DMS79 (cell line): ENCODE measurements around the gene PLIN4.
"Not testable (repeated sequence)": the region's sequence is repeated elsewhere in the genome, so short reads cannot be mapped to it uniquely, and the experiment has no call there.

Experiments
- DNase-seq: peaks from one replicate; lab custom pipeline; 2025; lab: John Stamatoyannopoulos, UW

Gene PLIN4, protein sequence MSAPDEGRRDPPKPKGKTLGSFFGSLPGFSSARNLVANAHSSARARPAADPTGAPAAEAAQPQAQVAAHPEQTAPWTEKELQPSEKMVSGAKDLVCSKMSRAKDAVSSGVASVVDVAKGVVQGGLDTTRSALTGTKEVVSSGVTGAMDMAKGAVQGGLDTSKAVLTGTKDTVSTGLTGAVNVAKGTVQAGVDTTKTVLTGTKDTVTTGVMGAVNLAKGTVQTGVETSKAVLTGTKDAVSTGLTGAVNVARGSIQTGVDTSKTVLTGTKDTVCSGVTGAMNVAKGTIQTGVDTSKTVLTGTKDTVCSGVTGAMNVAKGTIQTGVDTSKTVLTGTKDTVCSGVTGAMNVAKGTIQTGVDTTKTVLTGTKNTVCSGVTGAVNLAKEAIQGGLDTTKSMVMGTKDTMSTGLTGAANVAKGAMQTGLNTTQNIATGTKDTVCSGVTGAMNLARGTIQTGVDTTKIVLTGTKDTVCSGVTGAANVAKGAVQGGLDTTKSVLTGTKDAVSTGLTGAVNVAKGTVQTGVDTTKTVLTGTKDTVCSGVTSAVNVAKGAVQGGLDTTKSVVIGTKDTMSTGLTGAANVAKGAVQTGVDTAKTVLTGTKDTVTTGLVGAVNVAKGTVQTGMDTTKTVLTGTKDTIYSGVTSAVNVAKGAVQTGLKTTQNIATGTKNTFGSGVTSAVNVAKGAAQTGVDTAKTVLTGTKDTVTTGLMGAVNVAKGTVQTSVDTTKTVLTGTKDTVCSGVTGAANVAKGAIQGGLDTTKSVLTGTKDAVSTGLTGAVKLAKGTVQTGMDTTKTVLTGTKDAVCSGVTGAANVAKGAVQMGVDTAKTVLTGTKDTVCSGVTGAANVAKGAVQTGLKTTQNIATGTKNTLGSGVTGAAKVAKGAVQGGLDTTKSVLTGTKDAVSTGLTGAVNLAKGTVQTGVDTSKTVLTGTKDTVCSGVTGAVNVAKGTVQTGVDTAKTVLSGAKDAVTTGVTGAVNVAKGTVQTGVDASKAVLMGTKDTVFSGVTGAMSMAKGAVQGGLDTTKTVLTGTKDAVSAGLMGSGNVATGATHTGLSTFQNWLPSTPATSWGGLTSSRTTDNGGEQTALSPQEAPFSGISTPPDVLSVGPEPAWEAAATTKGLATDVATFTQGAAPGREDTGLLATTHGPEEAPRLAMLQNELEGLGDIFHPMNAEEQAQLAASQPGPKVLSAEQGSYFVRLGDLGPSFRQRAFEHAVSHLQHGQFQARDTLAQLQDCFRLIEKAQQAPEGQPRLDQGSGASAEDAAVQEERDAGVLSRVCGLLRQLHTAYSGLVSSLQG (N-terminal part only)

DNA sequence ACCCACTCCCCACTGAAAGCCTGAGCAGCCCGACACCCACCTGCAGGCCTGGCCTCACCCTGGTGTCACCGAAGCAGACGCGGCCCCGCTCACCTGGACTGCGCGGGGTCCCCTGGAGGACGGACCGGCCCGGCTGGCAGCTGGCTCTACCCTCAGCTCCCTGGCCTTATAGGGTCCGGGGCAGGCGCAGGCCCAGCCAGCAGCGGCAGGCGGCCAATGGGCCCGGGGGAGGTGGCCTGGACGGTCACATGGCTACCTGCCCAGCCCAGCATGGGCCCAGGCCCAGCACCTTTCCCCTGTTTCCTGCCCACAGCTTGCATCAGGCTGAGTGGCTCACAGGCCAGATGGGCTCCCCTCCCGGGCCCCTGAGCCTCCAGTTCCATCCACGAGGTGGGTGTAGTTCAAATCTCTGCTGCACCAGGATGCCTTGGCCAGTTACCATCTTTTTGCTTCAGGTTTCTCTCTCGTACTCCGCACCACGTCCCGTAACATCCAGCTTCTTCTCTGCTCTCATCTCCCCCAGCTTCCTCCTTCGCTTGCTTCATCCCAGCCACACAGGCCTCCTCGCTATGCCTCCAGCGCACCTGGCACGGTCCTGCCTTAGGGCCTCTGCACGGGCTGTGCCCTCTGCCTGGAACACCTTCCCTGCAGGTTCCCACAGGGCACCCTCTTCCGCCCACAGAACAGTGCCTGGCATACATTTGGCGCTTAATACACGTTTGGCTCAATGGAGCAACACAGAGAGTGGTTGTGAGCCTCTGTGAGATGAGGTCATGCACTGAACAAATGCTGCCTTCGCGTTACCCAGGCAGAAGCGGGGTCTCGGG, at the start of gene PLIN4:
PLIN4 (minus strand) TSS at position 142 of the 827 bp plus-strand sequence. CDS start 214 bp downstream, outside the sequence.
- DNase-seq: no peak

GRCh38 chr19:4567584-4568071, 49.3 kb upstream of the PLIN4 start:
- no peak for DNase-seq

- DNase-seq: peak; percentile 16
Measured at GRCh38 chr19:4566402-4567051, 48.2 kb upstream of the PLIN4 start.

DNA sequence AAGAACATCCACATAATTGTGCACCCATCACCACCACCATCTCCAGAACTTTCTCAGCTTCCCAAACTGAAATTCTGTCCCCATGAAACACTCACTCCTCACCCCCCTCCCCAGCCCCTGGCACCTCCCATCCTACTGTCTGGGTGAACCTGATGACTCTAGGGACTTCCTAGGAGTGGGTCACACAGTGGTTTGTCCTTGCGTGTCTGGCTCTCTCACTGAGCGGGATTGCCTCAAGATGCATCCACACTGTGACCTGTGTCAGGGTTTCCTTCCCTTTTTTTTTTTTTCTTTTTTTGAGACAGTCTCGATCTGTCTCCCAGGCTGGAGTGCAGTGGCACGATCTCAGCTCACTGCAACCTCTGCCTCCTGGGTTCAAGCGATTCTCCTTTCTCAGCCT, 45.3 kb upstream of the PLIN4 start:
- DNase-seq: not testable (repeated sequence)

DNA sequence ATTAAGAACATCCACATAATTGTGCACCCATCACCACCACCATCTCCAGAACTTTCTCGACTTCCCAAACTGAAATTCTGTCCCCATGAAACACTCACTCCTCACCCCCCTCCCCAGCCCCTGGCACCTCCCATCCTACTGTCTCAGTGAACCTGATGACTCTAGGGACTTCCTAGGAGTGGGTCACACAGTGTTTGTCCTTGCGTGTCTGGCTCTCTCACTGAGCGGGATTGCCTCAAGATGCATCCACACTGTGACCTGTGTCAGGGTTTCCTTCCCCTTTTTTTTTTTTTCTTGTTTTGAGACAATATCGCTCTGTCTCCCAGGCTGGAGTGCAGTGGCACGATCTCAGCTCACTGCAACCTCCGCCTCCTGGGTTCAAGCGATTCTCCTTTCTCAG, 43.8 kb upstream of the PLIN4 start:
- not testable (repeated sequence) for DNase-seq

DNA sequence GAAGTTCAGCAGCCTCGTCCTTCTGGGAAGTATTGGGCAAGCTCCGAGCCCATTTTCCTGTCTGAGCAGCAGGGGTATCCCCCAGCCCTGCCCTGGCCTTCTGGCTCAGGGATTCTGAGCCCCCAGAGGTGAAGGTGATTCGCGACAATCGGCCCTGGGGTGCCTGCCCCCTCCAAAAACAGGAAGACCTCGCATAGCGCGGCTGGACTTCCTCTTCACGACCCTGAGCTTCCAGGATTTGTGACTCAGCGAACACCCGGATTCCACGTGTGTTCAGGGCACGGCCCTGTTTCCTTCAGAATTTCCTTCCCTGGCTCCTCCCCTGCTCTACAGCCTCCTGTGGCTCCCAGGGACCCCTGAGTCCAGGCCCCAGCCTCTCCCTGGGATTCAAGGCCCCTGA, 41.3 kb upstream of the PLIN4 start, which contains the start of gene SEMA6B:
SEMA6B (minus strand) TSS at position 116 of the 400 bp plus-strand sequence. CDS start 1,227 bp downstream, outside the sequence.
- no peak for DNase-seq

GRCh38 chr19:4557971-4558941, 40.0 kb upstream of the PLIN4 start:
- DNase-seq: no peak

DNA sequence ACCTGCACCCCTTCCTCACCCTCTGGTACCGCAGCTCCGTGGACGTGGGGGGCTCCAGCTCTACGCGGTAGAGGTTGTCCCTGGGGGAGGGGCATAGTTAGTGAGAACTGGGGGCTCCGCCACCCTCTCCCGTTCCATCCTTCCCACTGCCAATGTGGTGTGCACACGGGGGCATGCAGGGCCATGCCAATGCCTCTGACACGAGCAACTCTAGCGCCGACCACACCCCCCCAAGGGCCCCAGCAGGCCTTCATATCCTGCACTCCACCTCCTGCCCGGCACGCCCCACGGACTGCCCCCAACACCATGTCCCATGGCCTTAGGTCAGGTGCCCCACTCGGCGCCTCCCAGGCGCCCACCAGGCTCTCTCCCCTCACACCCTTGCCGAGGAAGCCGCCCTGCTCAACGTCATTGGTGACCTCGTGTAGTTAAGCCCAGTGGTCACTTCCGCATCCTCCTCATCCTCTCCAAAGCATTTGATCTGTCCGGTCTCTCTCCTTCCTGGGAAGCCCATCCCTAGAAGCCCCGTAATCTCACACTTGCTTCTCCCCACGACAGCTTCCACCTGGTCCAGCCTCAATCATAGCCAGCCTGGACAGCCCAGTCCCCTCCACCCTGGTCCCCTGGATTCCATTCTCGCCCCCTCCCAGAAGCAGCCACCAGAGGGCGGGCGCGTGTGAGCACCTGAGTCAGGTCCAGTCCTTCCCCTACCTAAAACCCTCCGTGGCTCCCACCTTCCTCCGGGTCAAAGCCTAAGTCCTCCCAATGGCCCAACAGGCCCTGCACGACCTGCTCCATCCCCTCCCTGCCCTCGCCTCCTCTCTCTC, 39.1 kb upstream of the PLIN4 start:
- DNase-seq: no peak

DNA sequence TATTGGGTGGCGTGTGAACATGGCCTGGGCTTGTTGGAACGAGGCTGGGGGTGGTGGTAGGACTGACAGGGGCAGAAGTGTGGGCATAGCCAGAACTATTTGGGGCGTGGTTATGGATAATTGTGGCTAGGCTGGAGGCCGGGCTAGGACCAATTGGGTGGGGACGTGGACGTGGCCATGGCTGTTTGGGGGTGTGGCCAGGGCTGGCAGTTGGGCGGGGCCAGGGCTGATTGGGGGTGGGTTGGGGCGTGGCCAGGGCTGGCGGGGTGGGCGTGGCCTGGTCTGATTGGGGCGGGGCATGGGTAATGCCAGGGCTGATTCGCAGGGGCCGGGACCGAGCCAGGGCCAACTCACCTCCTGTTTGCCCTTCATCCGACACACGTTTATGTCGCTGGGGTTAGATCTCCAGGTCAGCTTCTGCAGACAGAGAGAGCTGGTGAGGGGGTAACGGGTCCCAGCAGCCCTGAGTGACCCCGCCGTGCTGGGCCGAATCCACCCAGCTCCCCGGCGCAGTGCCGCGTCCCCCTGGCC, 38.4 kb upstream of the PLIN4 start:
- no peak for DNase-seq

DNA sequence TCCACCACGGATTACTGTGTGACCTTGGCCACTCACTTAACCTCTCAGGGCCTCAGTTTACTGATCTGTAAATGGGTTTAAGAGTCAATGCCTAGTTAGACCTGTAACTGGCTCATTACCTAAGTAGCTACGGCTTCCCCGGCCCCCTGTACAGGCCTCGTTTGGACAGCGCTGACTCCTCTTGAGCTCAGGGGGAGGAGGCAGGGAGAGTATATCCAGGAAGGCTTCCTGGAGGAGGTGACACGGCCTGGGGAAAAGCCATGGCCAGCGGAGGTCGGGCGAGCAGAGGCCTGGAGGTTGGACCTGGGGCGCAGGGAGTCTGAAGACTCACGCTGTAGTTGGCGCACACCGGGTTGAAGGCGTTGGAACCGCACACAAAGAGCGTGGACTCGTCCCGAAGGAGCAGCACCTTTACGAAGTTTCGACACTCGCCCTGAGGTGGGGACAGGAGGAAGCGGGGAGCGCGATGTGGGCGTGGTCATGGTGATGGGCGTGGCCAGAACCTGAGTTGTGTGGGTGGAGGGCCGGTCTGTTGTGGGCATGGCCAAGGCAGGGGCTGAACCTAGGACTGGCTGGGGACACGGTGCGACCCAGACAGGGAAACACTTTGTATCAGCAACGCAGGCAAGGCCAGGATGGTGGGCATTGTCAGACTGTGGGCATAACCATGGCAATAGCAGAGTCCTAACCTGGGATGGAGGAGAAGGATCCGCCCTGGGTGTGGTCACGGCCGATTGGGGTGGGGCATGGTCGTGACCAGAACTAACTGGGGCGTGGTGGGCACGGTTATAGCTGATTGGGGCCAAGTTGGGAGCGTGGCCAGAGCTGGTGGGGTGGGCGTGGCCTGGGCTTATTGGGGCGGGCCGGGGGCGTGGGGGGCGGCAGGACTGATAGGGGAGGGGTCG, 37.6 kb upstream of the PLIN4 start:
- no peak for DNase-seq

- no peak for DNase-seq
Measured at GRCh38 chr19:4554717-4555116, 36.4 kb upstream of the PLIN4 start.

DNA sequence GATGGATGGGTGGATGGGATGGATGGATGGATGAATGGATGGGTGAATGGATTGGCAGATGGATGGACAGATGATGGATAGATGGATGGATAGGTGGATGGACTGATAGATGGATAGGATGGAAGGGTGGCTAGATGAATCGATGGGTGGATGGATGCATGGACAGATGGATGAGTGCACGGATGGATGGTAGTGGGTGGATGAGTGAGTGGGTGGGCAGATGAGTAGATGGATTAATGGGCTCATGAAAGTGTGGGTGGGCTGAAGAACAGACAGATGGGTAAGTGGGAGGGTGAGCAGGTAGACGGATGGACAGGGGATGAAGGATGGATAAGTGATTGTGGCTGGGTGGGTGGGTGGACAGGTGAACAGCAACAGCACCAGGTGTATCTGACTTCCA, 35.5 kb upstream of the PLIN4 start:
- DNase-seq: no peak

GRCh38 chr19:4553092-4553695, 34.9 kb upstream of the PLIN4 start:
- DNase-seq: no peak

GRCh38 chr19:4552525-4552819, 34.2 kb upstream of the PLIN4 start:
- no peak for DNase-seq

DNA sequence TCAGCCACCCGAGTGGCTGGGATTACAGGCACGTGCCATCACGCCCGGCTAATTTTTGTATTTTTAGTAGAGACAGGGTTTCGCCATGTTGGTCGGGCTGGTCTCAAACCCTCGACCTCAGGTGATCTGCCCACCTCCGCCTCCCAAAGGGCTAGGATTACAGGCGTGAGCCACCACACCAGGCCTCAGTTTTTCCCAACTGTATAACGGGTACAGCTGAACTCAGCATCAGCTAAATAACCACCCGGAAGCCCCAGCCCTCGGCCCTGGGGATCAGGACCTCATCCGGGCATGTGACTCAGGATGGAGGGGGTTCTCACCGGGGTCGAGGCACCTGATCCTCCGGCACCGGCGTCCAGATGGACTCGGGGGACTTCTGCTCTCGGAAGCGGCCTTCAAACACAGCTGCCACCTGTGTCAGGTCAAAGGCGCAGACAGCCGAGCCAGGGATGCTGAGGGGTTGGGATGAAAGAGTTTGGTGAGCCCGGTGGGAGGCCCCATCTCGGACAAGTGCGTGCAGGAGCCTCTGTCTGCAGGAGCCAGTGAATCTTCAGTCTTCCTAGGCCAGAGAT, 32.3 kb upstream of the PLIN4 start:
- DNase-seq: no peak

- DNase-seq: no peak
Measured at GRCh38 chr19:4550018-4550417, 31.7 kb upstream of the PLIN4 start.
